BJ (cell line): ENCODE data around the gene MYO5C. TPM values are rescaled to one million over a fixed set of nuclear protein-coding genes. Genes with fewer than 3 reads are reported as not detected.
"Not testable (repeated sequence)": the region's sequence is repeated elsewhere in the genome, so short reads cannot be mapped to it uniquely, and the experiment has no call there.

Experiments used
- CTCF ChIA-PET: fragments of 350-600 bp; formaldehyde crosslinking; extraction: SDS; loops from one replicate; lab custom pipeline; 2021; ENCODE audit warnings: antibody characterized with exemption, inconsistent platforms; lab: Yijun Ruan, JAX
- POLR2A ChIA-PET: fragments of 300-600 bp; sonication (Branson Sonifier 250); formaldehyde crosslinking; extraction: SDS; loops from one replicate; lab custom pipeline; 2021; ENCODE audit warnings: antibody characterized with exemption; lab: Charles Lee
- DNase-seq: peaks from one replicate; pipeline ENCODE4 v3.0.0-alpha.2; 2011; ENCODE audit warnings: low read depth
- H3K27me3 ChIP-seq: 2 replicates; pipeline ENCODE4 v1.6.0; 2011; ENCODE audit warnings: low read length; ENCODE audit not compliant: control insufficient read depth, insufficient read depth
- H3K36me3 ChIP-seq: 2 replicates; pipeline ENCODE4 v1.5.1; 2011; ENCODE audit warnings: low read length; ENCODE audit not compliant: control insufficient read depth, insufficient read depth
- H3K4me3 ChIP-seq: 2 replicates; pipeline ENCODE4 v1.5.1; 2011; ENCODE audit warnings: low read depth, mild to moderate bottlenecking, control low read depth, low read length
- CTCF ChIP-seq: IDR thresholded peaks from 2 replicates; pipeline ENCODE4 v1.5.1; 2011; ENCODE audit warnings: low read depth, mild to moderate bottlenecking, control low read depth, inconsistent platforms, low read length, moderate library complexity; ENCODE audit not compliant: insufficient read depth
- polyA plus RNA-seq: library from polyadenylated mRNA; depleted of rRNA; stranded (reverse); fragments of >200 nt; gene quantifications from 2 replicates; pipeline ENCODE4 v1.2.3, GENCODE V29; 2011

Gene MYO5C
- polyA plus RNA-seq, 1 experiment, result 0.13 TPM

- TF ChIP-seq CTCF, result no peak
- Histone ChIP-seq H3K4me3 (no peak overlapping the region), H3K27me3 (no peaks in the 10 kb centered on the region), H3K36me3 (no peaks in the 10 kb centered on the region)
- ChIA-PET CTCF (interaction anchor here (0.9 kb wide), 1 partner anchor 33 kb away, joined by 4 read pairs; no protein-coding TSS in a partner anchor), POLR2A (no interaction called here)
- no peak for DNase-seq
Observed at GRCh38 chr15:52171807-52172206, 123.8 kb downstream of the MYO5C start.

- Histone ChIP-seq H3K36me3 (no peaks in the 10 kb centered on the region), H3K4me3 (no peak overlapping the region), H3K27me3 (no peaks in the 10 kb centered on the region)
- peak; percentile 22; the same call in 1 of the 2 replicates for TF ChIP-seq CTCF
- ChIA-PET POLR2A (no interaction called here), CTCF (interaction anchor here (0.9 kb wide), 1 partner anchor 32 kb away, joined by 4 read pairs; no protein-coding TSS in a partner anchor)
- no peak for DNase-seq
Observed at GRCh38 chr15:52171386-52171785, 124.2 kb downstream of the MYO5C start.

GRCh38 chr15:52170199-52170598 is 125.4 kb downstream of the MYO5C start:
- H3K36me3 ChIP-seq, H3K27me3 ChIP-seq, POLR2A ChIA-PET, H3K4me3 ChIP-seq, DNase-seq, CTCF ChIA-PET: not testable (repeated sequence)

GRCh38 chr15:52165494-52166131 is 130.0 kb downstream of the MYO5C start:
- DNase-seq, H3K36me3 ChIP-seq, POLR2A ChIA-PET, H3K27me3 ChIP-seq, H3K4me3 ChIP-seq: not testable (repeated sequence)
- CTCF ChIA-PET, result interaction anchor here (1.4 to 2.8 kb wide), 3 partner anchors 9 to 61 kb away, joined by 3 to 9 read pairs (median 4); no protein-coding TSS in a partner anchor

- DNase-seq, result no peak
- Histone ChIP-seq H3K36me3 (no peaks in the 10 kb centered on the region; the same call in none of the 2 replicates), H3K27me3 (no peaks in the 10 kb centered on the region), H3K4me3 (no peak overlapping the region)
- ChIA-PET CTCF (interaction anchor here (0.6 to 2.8 kb wide), 5 partner anchors 10 to 62 kb away, joined by 3 to 9 read pairs (median 3); no protein-coding TSS in a partner anchor), POLR2A (no interaction called here)
- no peak for TF ChIP-seq CTCF
Observed at GRCh38 chr15:52164631-52165265, 130.9 kb downstream of the MYO5C start.
